Activated CD4-positive, alpha-beta T cell treated with anti-CD3 and anti-CD28 coated beads, Interleukin-2, amount 10 ng/mL, durations not matched to agents 7 days and 5 days (primary cell): Measurements from ENCODE around the gene TRPM6. TPM values are rescaled to one million over a fixed set of nuclear protein-coding genes. Genes with fewer than 3 reads are reported as not detected.

ENCODE experiments used
- CTCF ChIA-PET: fragments of 350-600 bp; sonication (Branson Sonifier 250); formaldehyde crosslinking; loops from one replicate; lab custom pipeline; 2021; ENCODE audit warnings: antibody characterized with exemption; lab: Charles Lee
- POLR2A ChIA-PET: fragments of 350-600 bp; sonication (Branson Sonifier 250); formaldehyde crosslinking; loops from one replicate; lab custom pipeline; 2021; ENCODE audit warnings: antibody characterized with exemption; lab: Charles Lee
- DNase-seq: peaks from one replicate; pipeline ENCODE4 v3.0.0-alpha.2; 2020
- H3K27ac Mint-ChIP-seq: one replicate; pipeline ENCODE4 v1.8.0; 2021; ENCODE audit warnings: mild to moderate bottlenecking, moderate library complexity, mixed read lengths
- H3K27me3 Mint-ChIP-seq: one replicate; pipeline ENCODE4 v1.8.0; 2021; ENCODE audit warnings: mixed read lengths
- H3K36me3 Mint-ChIP-seq: one replicate; pipeline ENCODE4 v1.8.0; 2021; ENCODE audit warnings: low read depth, mixed read lengths
- H3K4me1 Mint-ChIP-seq: one replicate; pipeline ENCODE4 v1.8.0; 2021; ENCODE audit warnings: mixed read lengths
- H3K4me3 Mint-ChIP-seq: one replicate; pipeline ENCODE4 v1.8.0; 2021; ENCODE audit warnings: mild to moderate bottlenecking, moderate library complexity, mixed read lengths
- H3K9me3 Mint-ChIP-seq: one replicate; pipeline ENCODE4 v1.8.0; 2021; ENCODE audit warnings: mixed read lengths
- total RNA-seq, 2 experiments: library from RNA; stranded (reverse); gene quantifications; one replicate each; pipeline ENCODE4 v1.2.3, GENCODE V29; 2021

Gene TRPM6
- total RNA-seq, 2 experiments from 2014 or later, result not detected

GRCh38 chr9:74846766-74847165 lies 41.0 kb downstream of the TRPM6 start:
- POLR2A ChIA-PET, result no interaction called here
- no peaks in the 10 kb centered on the region for H3K9me3 Mint-ChIP-seq
- no peaks in the 10 kb centered on the region for H3K4me1 Mint-ChIP-seq

GRCh38 chr9:74838351-74838750 lies 49.4 kb downstream of the TRPM6 start:
- H3K27ac Mint-ChIP-seq, result no peak overlapping the region
- CTCF ChIA-PET, result no interaction called here
- H3K36me3 Mint-ChIP-seq, result no peaks in the 10 kb centered on the region
- no peak for DNase-seq
- H3K27me3 Mint-ChIP-seq, result peaks cover 3% of the 10 kb centered on the region
- H3K4me3 Mint-ChIP-seq, result no peak overlapping the region
- POLR2A ChIA-PET, result no interaction called here
- H3K9me3 Mint-ChIP-seq, result no peaks in the 10 kb centered on the region
- no peaks in the 10 kb centered on the region for H3K4me1 Mint-ChIP-seq

More at GRCh38 chr9:74846766-74847165, 41.0 kb downstream of the TRPM6 start:
- CTCF ChIA-PET, result no interaction called here
- H3K27ac Mint-ChIP-seq, result no peak overlapping the region
- H3K36me3 Mint-ChIP-seq, result no peaks in the 10 kb centered on the region
- DNase-seq, result no peak
- H3K4me3 Mint-ChIP-seq, result no peak overlapping the region
- no peaks in the 10 kb centered on the region for H3K27me3 Mint-ChIP-seq

- peaks cover 7% of the 10 kb centered on the region for H3K27me3 Mint-ChIP-seq
- no peaks in the 10 kb centered on the region for H3K9me3 Mint-ChIP-seq
- H3K27ac Mint-ChIP-seq, result no peak overlapping the region
- DNase-seq, result no peak
- no peaks in the 10 kb centered on the region for H3K4me1 Mint-ChIP-seq
- CTCF ChIA-PET, result interaction anchor here (0.6 kb wide), 1 partner anchor 50 kb away, joined by 3 read pairs; no protein-coding TSS in a partner anchor
- no peaks in the 10 kb centered on the region for H3K36me3 Mint-ChIP-seq
- no peak overlapping the region for H3K4me3 Mint-ChIP-seq
- POLR2A ChIA-PET, result no interaction called here
Measured at GRCh38 chr9:74824654-74825053, 63.1 kb downstream of the TRPM6 start.

- DNase-seq, result no peak
- Mint-ChIP-seq H3K9me3 (no peaks in the 10 kb centered on the region), H3K4me1 (no peaks in the 10 kb centered on the region), H3K27me3 (peaks cover 7% of the 10 kb centered on the region), H3K27ac (no peak overlapping the region), H3K36me3 (no peaks in the 10 kb centered on the region), H3K4me3 (no peak overlapping the region)
- ChIA-PET CTCF (no interaction called here), POLR2A (no interaction called here)
Measured at GRCh38 chr9:74821636-74822035, 66.1 kb downstream of the TRPM6 start.

GRCh38 chr9:74817816-74818215 lies 69.9 kb downstream of the TRPM6 start:
- Mint-ChIP-seq H3K27me3 (peaks cover 7% of the 10 kb centered on the region), H3K4me1 (no peaks in the 10 kb centered on the region), H3K27ac (no peak overlapping the region), H3K36me3 (no peaks in the 10 kb centered on the region), H3K9me3 (no peaks in the 10 kb centered on the region), H3K4me3 (no peak overlapping the region)
- no peak for DNase-seq
- CTCF ChIA-PET, result interaction anchor here (0.6 kb wide), 1 partner anchor 404 kb away, joined by 3 read pairs; no protein-coding TSS in a partner anchor
- POLR2A ChIA-PET, result no interaction called here

- H3K36me3 Mint-ChIP-seq, result no peaks in the 10 kb centered on the region
- no peaks in the 10 kb centered on the region for H3K4me1 Mint-ChIP-seq
- no peaks in the 10 kb centered on the region for H3K9me3 Mint-ChIP-seq
- H3K4me3 Mint-ChIP-seq, result no peak overlapping the region
- ChIA-PET POLR2A (no interaction called here), CTCF (interaction anchor here (0.6 kb wide), 1 partner anchor 404 kb away, joined by 3 read pairs; no protein-coding TSS in a partner anchor)
- DNase-seq, result no peak
- H3K27me3 Mint-ChIP-seq, result peaks cover 7% of the 10 kb centered on the region
- no peak overlapping the region for H3K27ac Mint-ChIP-seq
Measured at GRCh38 chr9:74817281-74817810, 70.4 kb downstream of the TRPM6 start.

GRCh38 chr9:74810200-74810599 lies 77.5 kb downstream of the TRPM6 start:
- Mint-ChIP-seq H3K36me3 (no peaks in the 10 kb centered on the region), H3K9me3 (no peaks in the 10 kb centered on the region), H3K4me3 (no peak overlapping the region), H3K27ac (no peak overlapping the region), H3K4me1 (no peaks in the 10 kb centered on the region), H3K27me3 (peaks cover 25% of the 10 kb centered on the region)
- POLR2A ChIA-PET, result no interaction called here
- CTCF ChIA-PET, result no interaction called here
- no peak for DNase-seq

- DNase-seq, result no peak
- ChIA-PET CTCF (no interaction called here), POLR2A (no interaction called here)
- Mint-ChIP-seq H3K9me3 (no peaks in the 10 kb centered on the region), H3K4me1 (no peaks in the 10 kb centered on the region), H3K27ac (no peak overlapping the region), H3K4me3 (no peak overlapping the region), H3K27me3 (peaks cover 20% of the 10 kb centered on the region), H3K36me3 (no peaks in the 10 kb centered on the region)
Measured at GRCh38 chr9:74804018-74804385, 83.7 kb downstream of the TRPM6 start.

GRCh38 chr9:74803376-74804017 lies 84.2 kb downstream of the TRPM6 start:
- DNase-seq, result no peak
- H3K27me3 Mint-ChIP-seq, result peaks cover 21% of the 10 kb centered on the region

GRCh38 chr9:74800226-74800625 lies 87.5 kb downstream of the TRPM6 start:
- Mint-ChIP-seq H3K9me3 (no peaks in the 10 kb centered on the region), H3K4me3 (no peak overlapping the region), H3K4me1 (no peaks in the 10 kb centered on the region), H3K36me3 (no peaks in the 10 kb centered on the region), H3K27ac (no peak overlapping the region), H3K27me3 (peaks cover 20% of the 10 kb centered on the region)
- ChIA-PET CTCF (interaction anchor here (1.2 kb wide), 1 partner anchor 12 kb away, joined by 6 read pairs; no protein-coding TSS in a partner anchor), POLR2A (no interaction called here)
- DNase-seq, result no peak

More at GRCh38 chr9:74803376-74804017, 84.2 kb downstream of the TRPM6 start:
- ChIA-PET POLR2A (no interaction called here), CTCF (no interaction called here)
- Mint-ChIP-seq H3K9me3 (no peaks in the 10 kb centered on the region), H3K4me1 (no peaks in the 10 kb centered on the region), H3K36me3 (no peaks in the 10 kb centered on the region), H3K27ac (no peak overlapping the region), H3K4me3 (no peak overlapping the region)

- no peaks in the 10 kb centered on the region for H3K36me3 Mint-ChIP-seq
- no peak overlapping the region for H3K4me3 Mint-ChIP-seq
- CTCF ChIA-PET, result no interaction called here
- no peak for DNase-seq
- H3K4me1 Mint-ChIP-seq, result no peaks in the 10 kb centered on the region
- POLR2A ChIA-PET, result no interaction called here
- no peaks in the 10 kb centered on the region for H3K9me3 Mint-ChIP-seq
- peaks cover 17% of the 10 kb centered on the region for H3K27me3 Mint-ChIP-seq
- no peak overlapping the region for H3K27ac Mint-ChIP-seq
Measured at GRCh38 chr9:74795803-74796202, 91.9 kb downstream of the TRPM6 start.

GRCh38 chr9:74795081-74795480 lies 92.6 kb downstream of the TRPM6 start:
- H3K4me1 Mint-ChIP-seq, result no peaks in the 10 kb centered on the region
- no peak for DNase-seq
- CTCF ChIA-PET, result no interaction called here
- POLR2A ChIA-PET, result no interaction called here
- H3K36me3 Mint-ChIP-seq, result no peaks in the 10 kb centered on the region
- no peak overlapping the region for H3K4me3 Mint-ChIP-seq
- H3K27ac Mint-ChIP-seq, result no peak overlapping the region
- no peaks in the 10 kb centered on the region for H3K9me3 Mint-ChIP-seq
- peaks cover 14% of the 10 kb centered on the region for H3K27me3 Mint-ChIP-seq

GRCh38 chr9:74784506-74784905 lies 103.2 kb downstream of the TRPM6 start:
- DNase-seq, result no peak
- Mint-ChIP-seq H3K9me3 (no peaks in the 10 kb centered on the region), H3K4me3 (no peak overlapping the region), H3K27me3 (peaks cover 8% of the 10 kb centered on the region), H3K27ac (no peak overlapping the region), H3K4me1 (no peaks in the 10 kb centered on the region), H3K36me3 (no peaks in the 10 kb centered on the region)
- ChIA-PET POLR2A (no interaction called here), CTCF (no interaction called here)

- no peak for DNase-seq
- H3K9me3 Mint-ChIP-seq, result no peaks in the 10 kb centered on the region
- H3K27me3 Mint-ChIP-seq, result peaks cover 9% of the 10 kb centered on the region
- ChIA-PET CTCF (no interaction called here), POLR2A (no interaction called here)
- no peaks in the 10 kb centered on the region for H3K36me3 Mint-ChIP-seq
- no peak overlapping the region for H3K4me3 Mint-ChIP-seq
- H3K27ac Mint-ChIP-seq, result no peak overlapping the region
- no peaks in the 10 kb centered on the region for H3K4me1 Mint-ChIP-seq
Measured at GRCh38 chr9:74783408-74783807, 104.3 kb downstream of the TRPM6 start.
